GM12864 (cell line): Measurements from ENCODE around the gene SFTPA2.
"Not testable (repeated sequence)": the region's sequence is repeated elsewhere in the genome, so short reads cannot be mapped to it uniquely, and the experiment has no call there.

ENCODE experiments used
- DNase-seq: peaks from one replicate; pipeline ENCODE4 v3.0.0-alpha.2; 2011; ENCODE audit warnings: low read depth
- H3K4me3 ChIP-seq: 2 replicates; pipeline ENCODE4 v1.5.1; 2011; ENCODE audit warnings: mild to moderate bottlenecking, low read depth, low read length, control low read depth
- TF ChIP-seq, protein P1 (sequence below): IDR thresholded peaks from 2 replicates; pipeline ENCODE4 v1.5.1; 2011; ENCODE audit warnings: low read depth, mild to moderate bottlenecking, moderate library complexity, low read length, control low read depth, inconsistent platforms; ENCODE audit errors: missing control alignments

SFTPA2 gene

DNA sequence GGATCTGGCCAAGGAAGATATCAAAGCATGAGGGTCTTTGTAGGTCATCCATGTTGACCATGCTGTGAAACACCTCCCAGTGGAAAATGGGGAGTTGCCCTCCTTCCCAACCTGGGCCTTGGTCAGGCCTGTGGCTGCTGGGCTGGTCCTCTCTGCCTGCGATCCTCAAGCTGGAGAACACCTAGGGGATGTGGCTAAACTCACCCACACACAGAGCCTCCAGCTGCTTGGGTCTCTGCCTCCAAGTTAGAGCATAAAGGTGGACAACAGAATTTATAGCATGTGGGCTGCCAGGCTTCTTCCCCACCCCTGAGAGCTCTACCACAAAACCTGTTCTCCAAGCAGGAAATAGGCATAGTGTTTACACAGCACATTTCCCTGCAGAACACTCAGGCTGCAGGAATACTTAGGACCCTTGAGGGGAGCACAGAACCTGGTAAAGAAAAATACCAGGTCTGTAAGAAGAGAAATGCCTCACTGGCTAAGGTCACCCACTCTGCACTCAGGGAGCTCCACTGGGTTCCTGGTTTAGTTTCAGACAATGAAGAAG is at the start of gene SFTPA2:
TSS of gene SFTPA2 (minus strand) at position 248 of the 550 bp plus-strand sequence. CDS start 924 bp downstream, outside the sequence.
- DNase-seq = no peak
- TF ChIP-seq, protein P1, sequence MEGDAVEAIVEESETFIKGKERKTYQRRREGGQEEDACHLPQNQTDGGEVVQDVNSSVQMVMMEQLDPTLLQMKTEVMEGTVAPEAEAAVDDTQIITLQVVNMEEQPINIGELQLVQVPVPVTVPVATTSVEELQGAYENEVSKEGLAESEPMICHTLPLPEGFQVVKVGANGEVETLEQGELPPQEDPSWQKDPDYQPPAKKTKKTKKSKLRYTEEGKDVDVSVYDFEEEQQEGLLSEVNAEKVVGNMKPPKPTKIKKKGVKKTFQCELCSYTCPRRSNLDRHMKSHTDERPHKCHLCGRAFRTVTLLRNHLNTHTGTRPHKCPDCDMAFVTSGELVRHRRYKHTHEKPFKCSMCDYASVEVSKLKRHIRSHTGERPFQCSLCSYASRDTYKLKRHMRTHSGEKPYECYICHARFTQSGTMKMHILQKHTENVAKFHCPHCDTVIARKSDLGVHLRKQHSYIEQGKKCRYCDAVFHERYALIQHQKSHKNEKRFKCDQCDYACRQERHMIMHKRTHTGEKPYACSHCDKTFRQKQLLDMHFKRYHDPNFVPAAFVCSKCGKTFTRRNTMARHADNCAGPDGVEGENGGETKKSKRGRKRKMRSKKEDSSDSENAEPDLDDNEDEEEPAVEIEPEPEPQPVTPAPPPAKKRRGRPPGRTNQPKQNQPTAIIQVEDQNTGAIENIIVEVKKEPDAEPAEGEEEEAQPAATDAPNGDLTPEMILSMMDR = no peak
- H3K4me3 ChIP-seq = no peak within 1 kb of the TSS

DNA sequence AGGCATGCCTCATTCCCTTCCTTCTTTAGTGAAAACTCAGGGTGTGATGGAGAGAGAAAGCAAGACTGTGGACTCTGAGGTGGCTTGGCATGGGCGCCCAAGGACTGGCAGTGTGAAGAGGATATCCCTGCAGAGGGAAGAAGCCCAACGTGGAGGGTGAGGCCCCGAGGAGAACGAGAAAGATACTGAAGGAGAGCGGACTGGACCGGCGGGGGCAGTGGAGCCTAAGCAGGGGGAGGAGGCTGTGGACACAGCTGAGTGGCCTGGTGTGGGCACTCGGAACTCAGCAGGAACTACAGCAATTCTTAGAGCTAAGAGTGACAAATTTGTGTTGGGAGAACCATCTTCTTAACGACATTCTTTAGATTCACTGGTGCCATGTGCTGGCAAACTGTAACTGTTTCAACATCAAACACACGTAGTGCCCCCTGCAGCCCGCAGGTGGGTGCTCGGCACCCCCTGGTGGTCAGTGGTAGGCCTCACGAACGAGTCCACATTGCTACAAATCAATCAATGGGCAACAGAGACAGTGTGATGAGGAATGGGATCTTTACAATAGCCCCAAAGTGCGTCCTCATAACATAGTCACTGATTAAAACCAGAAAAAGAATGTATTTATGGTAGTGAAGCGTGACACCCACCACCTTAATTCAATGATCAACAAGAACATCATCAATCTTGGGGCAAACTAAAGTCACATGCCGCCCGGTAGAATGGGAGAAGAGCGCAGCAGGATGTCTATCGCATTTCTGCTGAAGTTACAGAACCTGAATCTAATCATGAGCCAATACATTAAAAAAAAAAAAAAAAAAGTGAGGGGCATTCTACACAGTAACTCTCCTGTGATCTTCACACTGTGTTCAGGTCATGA is 48.5 kb upstream of the SFTPA2 start:
- TF ChIP-seq, protein P1 = peak; percentile 78
- H3K4me3 ChIP-seq = no peak overlapping the region
- DNase-seq = no peak

DNA sequence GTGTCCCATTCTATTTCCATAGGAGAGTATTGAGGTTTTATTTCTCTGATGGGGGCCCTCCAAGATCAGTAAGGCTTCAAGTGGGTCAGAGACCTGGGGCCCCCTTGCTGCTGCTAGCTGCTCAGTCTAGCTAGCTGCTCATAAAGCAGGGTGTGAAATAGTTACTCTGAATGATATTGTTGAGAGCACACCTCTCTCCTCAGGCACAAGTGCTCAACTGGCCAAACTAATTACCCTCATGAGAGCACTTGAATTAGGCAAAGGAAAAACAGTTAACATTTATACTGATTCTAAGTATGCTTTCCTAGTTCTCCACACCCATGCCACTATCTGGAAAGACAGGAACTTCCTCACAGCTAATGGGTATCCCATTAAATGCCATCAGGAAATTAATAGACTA is 45.1 kb upstream of the SFTPA2 start:
- TF ChIP-seq, protein P1 = no peak
- DNase-seq = no peak
- H3K4me3 ChIP-seq = no peak overlapping the region

DNA sequence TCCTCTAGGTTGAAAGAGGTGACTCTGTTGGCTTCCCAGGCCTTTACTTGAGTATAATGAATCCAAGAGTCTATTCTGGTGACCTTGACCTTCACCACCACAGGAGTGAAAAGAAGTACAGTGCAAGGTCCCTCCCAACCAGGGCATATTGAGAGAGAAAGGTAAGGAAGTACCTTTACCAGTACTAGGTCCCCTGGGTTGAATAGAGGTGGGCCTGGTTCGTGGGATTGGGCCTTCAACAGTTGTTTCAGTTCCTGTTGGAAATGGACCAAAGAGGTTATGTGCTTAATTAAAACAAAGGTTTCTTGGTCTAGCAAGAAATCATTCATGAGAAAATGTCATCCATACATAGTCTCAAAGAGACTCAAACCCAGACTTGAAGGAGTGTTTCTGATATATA is 44.1 kb upstream of the SFTPA2 start:
- no peak for DNase-seq
- TF ChIP-seq, protein P1 = no peak
- H3K4me3 ChIP-seq = no peak overlapping the region

DNA sequence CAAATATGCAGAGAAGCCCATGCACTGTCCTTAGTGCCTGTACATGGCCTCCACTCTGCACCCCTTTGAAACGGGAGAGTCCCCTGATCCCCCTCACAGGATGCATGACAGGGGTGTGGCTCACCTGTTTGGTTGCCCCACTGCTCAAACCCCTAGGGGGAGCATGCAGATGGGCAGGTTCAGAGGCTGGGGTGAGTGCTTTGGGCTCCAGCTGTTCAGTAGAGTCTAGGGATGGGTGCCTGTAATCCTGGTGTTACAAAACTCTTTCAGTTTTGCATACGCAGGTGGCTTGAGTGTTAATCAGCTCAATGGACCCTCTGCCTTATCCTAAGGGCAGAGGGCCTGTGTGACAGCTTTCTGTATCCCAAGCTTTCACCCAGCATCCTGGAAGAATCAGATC is 42.7 kb upstream of the SFTPA2 start:
- no peak for DNase-seq
- TF ChIP-seq, protein P1 = no peak
- no peak overlapping the region for H3K4me3 ChIP-seq

DNA sequence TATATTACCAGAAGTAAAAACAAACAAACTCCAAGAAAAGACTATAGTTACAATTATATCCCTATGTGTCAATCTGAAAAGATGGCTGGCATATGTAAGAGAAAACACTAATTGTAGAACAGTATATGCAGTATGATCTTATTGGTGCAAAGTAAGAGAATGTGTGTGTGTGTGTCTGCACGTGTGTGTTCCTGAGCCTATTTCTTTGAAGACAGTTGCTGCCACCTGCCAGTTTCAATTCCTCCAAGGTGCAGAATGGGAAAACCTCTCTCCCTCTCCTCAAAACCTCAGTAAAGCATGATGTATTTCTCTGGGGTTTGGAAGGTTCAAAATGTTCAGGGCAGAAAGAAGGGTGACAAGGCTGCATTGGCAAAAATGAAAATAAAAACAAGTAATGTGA is 41.7 kb upstream of the SFTPA2 start:
- TF ChIP-seq, protein P1 = no peak
- DNase-seq = no peak
- H3K4me3 ChIP-seq = no peak overlapping the region

DNA sequence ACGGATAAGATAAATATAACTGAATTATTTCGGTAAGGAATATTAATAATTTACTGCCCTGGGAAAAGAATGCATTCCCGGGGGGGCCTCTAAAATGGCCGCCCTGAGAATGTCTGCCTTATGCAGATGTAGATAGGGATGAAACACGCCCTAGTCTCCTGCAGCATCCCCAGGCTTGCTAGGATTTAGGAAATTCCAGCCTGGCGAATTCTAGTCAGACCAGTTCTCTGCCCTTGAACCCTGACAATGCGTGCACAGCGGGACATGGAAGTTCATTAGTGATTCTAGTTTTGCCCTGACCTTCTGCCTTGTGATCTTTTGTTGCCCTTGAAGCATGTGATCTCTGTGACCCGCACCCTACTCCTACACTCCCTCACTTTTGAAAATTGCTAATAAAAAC is 39.4 kb upstream of the SFTPA2 start:
- H3K4me3 ChIP-seq, DNase-seq: not testable (repeated sequence)
